Stimulated activated CD8-positive, alpha-beta memory T cell treated with anti-CD3 and anti-CD28 coated beads, Interleukin-4, amount 100 ng/mL, for 4 hours (primary cell): ENCODE data around the gene IRF3.
"Not testable (repeated sequence)": the region's sequence is repeated elsewhere in the genome, so short reads cannot be mapped to it uniquely, and the experiment has no call there.

Experiments
- DNase-seq, 2 donors: peaks; one replicate each; pipeline ENCODE4 v3.0.0-alpha.2; 2020; ENCODE audit warnings: low read depth in 2 of 2, low spot score in 1 of 2

The IRF3 gene

GRCh38 chr19:49651029-49651819, 14.4 kb downstream of the IRF3 start:
- no peak for DNase-seq

- no peak for DNase-seq
Observed at GRCh38 chr19:49646586-49646985, 19.1 kb downstream of the IRF3 start.

GRCh38 chr19:49645995-49646394, 19.7 kb downstream of the IRF3 start:
- no peak for DNase-seq

DNA sequence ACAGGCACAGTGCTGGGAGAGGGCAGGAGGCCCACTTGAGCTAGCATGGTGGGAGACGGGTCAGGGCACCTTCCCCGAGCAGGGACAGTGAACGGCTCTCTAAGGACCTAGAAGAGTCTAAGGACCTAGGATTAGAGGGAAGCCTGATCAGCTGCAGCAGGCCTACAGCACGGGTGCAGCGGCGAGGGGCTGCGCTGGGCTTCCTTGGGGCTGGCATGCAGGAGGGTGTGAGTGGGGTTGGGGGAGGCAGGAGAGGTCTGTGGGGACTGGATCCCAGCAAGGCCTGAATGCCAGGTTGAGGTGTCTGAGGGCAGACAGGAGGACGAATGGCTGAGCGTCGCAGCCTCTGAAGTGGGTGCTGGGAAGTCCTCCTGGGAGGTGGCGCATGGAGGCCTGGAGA, 20.1 kb downstream of the IRF3 start:
- no peak for DNase-seq

DNA sequence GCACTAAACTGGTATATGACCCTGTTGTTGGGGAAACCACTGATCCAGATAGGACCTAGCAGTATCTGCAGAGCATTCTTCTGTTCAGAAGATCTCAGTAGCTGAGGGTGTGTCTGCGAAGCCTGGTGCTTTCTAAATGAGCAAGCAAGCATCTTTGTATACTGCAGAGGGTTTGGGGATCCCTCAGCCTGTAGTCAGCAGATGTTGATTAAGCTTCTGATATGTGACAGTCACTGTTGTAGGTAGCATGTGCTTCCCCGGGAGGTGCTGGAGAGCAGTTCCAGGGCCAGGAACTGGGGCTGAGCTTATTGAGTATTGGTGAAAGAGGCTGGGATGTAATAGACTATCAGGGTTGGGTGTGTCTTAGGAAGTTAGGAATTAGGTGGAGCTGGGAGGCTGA, 22.2 kb downstream of the IRF3 start:
- no peak for DNase-seq

DNA sequence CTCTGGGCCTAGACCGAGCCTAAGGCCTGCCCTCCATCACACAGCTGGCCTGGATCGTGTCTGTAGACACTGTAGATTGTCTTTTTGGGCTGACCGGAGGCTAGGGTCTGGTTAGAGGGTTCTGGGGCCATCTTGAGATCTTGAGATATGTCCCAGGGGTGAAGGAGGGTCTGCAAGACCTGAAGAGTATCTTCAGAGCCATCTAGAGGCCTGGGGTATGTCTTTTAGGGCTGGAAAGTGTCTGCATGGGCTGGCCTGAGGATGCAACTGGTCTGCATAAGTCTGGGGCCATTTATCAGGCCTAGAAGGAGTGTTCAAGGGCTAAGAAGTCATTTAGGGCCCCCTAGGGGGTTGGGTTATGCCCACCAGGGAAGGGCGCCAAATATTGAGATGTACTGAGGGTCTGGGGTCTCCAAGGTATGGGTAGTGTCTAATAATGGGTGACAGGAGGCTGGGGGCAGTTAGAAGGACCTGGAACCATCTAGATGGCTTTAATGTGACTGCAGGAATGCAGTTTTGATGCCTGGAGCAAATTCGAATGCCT, 23.1 kb downstream of the IRF3 start:
- no peak for DNase-seq

GRCh38 chr19:49641688-49642491, 23.8 kb downstream of the IRF3 start, which contains the start of gene SCAF1:
SCAF1 (plus strand) TSS chr19:49642209; CDS start chr19:49645027, 2,818 bp downstream.
- DNase-seq, result peak; percentile 95 to 99

GRCh38 chr19:49640113-49640898, 25.4 kb downstream of the IRF3 start, which contains the start of gene RRAS:
RRAS (minus strand) TSS chr19:49640143; CDS start chr19:49640098, 45 bp downstream.
- peak; percentile 100 for DNase-seq

- DNase-seq, result no peak
Observed at GRCh38 chr19:49639401-49640112, 26.1 kb downstream of the IRF3 start.

GRCh38 chr19:49637821-49638738, 27.6 kb downstream of the IRF3 start:
- no peak for DNase-seq

- no peak for DNase-seq
Observed at GRCh38 chr19:49636233-49636932, 29.3 kb downstream of the IRF3 start.

DNA sequence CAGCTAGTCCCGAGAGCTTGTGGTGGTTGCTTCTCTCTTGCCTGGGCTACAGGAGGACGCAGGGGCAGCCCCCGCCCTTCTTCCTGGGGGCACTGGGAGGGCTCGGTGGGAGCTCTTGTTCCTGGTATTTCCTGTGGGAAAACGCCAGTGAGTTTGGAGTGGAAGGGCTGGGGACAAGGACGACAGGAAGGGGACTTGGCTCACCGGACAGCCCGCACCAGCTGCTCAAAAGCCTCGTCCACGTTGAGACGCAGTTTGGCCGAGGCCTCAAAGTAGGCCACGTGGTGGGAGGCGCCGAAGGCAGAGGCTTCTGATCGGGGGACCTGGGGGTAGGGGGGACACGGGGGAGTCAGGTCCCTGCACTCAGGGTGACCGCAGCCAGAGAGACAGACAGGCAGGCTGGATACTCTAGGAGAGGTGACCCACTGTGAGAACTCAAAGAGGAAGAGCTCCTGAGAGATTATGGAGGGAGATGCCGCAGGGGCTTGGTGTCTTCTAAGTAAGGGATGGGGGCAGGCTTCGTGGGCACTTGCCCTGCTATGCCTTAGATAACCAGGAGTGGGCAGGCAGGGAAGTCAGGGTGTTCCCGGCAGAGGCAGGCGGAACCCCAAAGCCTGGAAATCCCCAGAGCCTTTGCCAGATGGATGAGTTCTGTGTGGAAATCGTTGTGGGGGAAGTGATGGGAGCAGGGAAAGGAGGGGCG, 30.0 kb downstream of the IRF3 start:
- DNase-seq, result no peak

- not testable (repeated sequence) for DNase-seq
Observed at GRCh38 chr19:49633273-49633672, 32.4 kb downstream of the IRF3 start.

- DNase-seq, result no peak
Observed at GRCh38 chr19:49632576-49632975, 33.1 kb downstream of the IRF3 start.

DNA sequence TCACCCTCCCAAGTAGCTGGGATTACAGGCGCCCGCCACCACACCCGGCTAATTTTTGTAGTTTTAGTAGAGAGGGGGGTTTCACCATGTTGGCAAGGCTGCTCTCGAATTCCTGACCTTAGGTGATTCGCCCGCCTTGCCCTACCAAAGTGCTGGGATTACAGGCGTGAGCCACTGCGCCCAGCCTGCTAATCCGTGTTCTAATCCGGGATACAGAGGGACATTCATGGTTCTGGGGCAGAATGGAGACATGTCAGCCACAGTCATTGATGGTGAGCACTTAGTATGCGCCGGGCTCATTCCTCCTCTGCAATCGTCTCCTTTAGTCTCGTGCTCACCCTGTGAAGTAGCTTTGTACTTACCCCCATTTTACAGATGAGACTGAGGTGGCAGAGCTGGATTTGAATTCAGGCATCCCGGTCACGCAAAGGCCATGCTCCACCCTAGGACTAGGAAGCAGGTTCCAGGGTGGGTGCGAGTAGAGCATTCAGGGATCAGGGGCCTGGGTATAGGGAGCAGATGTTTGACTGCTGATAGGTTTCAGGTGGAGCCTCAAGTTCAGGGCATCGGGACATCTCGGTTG, 34.0 kb downstream of the IRF3 start:
- DNase-seq, result no peak

DNA sequence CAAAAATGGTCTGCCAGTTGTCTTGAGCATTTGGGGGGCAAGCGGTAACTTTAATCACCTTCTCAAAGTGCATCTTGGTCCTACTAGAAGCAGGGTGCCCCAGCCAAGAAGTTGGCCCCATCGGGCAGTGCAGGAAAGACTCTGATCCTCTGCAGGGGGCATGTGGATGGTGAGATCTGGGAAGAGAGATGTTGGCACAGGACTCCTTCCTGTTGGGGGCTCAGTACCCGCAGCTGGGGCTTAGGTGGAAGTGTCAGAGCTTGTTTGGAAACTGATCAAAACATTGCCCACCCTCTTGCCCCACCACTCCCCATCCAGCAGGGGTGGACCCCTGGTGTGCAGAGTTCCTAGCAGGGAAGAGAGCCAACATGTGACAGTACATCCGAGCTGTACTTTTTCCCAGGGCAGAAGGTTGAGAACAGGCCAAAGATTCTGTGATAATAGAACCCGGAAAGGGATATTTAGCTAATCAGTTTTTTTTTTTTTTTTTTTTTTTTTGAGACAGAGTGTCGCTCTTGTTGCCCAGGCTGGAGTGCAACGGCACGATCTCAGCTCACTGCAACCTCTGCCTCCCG, 34.6 kb downstream of the IRF3 start:
- DNase-seq, result no peak

GRCh38 chr19:49629659-49630058, 36.0 kb downstream of the IRF3 start:
- DNase-seq, result no peak
